ENCODE measurements around the gene CETN3. TPM values are rescaled to one million over a fixed set of nuclear protein-coding genes. Genes with fewer than 3 reads are reported as not detected.
A peak's percentile ranks its signal among the peaks of the same experiment; 100 is the strongest.

CETN3 gene
- total and polyA plus RNA-seq, 9 of the 15 experiments (the other 6 are each of a cell fraction or from before 2014, with no cell fraction given): 43.3 to 113 (median 82.4) TPM

- TF ChIP-seq GMEB1 (CRISPR knock-in tag; IDR thresholded peaks at IDR 0.05): no peak
- no peak for TF ChIP-seq SREBF1 (IDR thresholded peaks at IDR 0.05; ENCODE audit: borderline replicate concordance, low read depth, low read length)
- no peak for TF ChIP-seq ETS1 (conservative IDR thresholded peaks at IDR 0.05; ENCODE audit: control insufficient read depth, low read depth, low read length)
- no peak for TF ChIP-seq STAG1 (CRISPR knock-in tag; IDR thresholded peaks at IDR 0.05; ENCODE audit: borderline replicate concordance)
- no peak for TF ChIP-seq MAFK (IDR thresholded peaks at IDR 0.05; ENCODE audit: low read length)
- no peak for TF ChIP-seq BACH1 (tag; IDR thresholded peaks at IDR 0.05)
- TF ChIP-seq IFI16 (CRISPR knock-in tag; IDR thresholded peaks at IDR 0.05): no peak
- TF ChIP-seq ZNF316 (IDR thresholded peaks at IDR 0.05): no peak
- TF ChIP-seq TARDBP (IDR thresholded peaks at IDR 0.05): no peak
- TF ChIP-seq DMBX1 (CRISPR knock-in tag; IDR thresholded peaks at IDR 0.05; ENCODE audit: borderline replicate concordance): no peak
- no peak for TF ChIP-seq POLR2AphosphoS2 (IDR thresholded peaks at IDR 0.05; ENCODE audit: low read length)
- TF ChIP-seq ZNF717 (CRISPR knock-in tag; IDR thresholded peaks at IDR 0.05): no peak
- 0 out of 2 replicates have a peak, but pooled peaks have one; percentile 14 for TF ChIP-seq HDAC2 (IDR thresholded peaks at IDR 0.05)
- no peak for TF ChIP-seq E2F6 (IDR thresholded peaks at IDR 0.05; ENCODE audit: borderline replicate concordance in 1 of 2, extremely low read depth in 1 of 2, insufficient read depth in 1 of 2, insufficient read length in 1 of 2, low read depth in 1 of 2, low read length in 1 of 2, poor library complexity in 1 of 2, severe bottlenecking in 1 of 2)
- TF ChIP-seq SFPQ (IDR thresholded peaks at IDR 0.05; ENCODE audit: low read depth, low read length): no peak
- TF ChIP-seq NFIC (IDR thresholded peaks at IDR 0.05): no peak
- TF ChIP-seq ZNF124 (CRISPR knock-in tag; IDR thresholded peaks at IDR 0.05): no peak
- no peak; the same call in 1 of the 2 replicates for TF ChIP-seq EP400 (IDR thresholded peaks at IDR 0.05)
- TF ChIP-seq DEAF1 (CRISPR knock-in tag; IDR thresholded peaks at IDR 0.05): no peak
- no peak for TF ChIP-seq HNRNPLL (IDR thresholded peaks at IDR 0.05; ENCODE audit: low read depth, low read length, poor library complexity, severe bottlenecking)
- no peak for TF ChIP-seq TRIM24 (IDR thresholded peaks at IDR 0.05)
- no peak for TF ChIP-seq HMG20A (CRISPR knock-in tag; conservative IDR thresholded peaks at IDR 0.05)
Observed at GRCh38 chr5:90408571-90409317, 812 bp downstream of the CETN3 start (continued).

Data from K562 (cell line).